SU-DHL-6 (cell line): ENCODE data around the gene PSMG1.

ENCODE experiments used
- CTCF ChIP-seq: fragments of 200-600 bp; sonication (generic); IDR thresholded peaks from one replicate; pipeline ENCODE4 v1.5.1; 2017; ENCODE audit warnings: antibody characterized with exemption, mild to moderate bottlenecking, low read length, moderate library complexity; ENCODE audit not compliant: insufficient read depth, poor library complexity, severe bottlenecking
- EZH2phosphoT487 ChIP-seq: fragments of 200-600 bp; sonication (generic), shearing (Covaris generic); conservative IDR thresholded peaks from 2 replicates; pipeline ENCODE4 v1.6.1; 2018; ENCODE audit warnings: mild to moderate bottlenecking, antibody characterized with exemption, low read length, moderate library complexity, mixed read lengths

- no peak for TF ChIP-seq CTCF
- TF ChIP-seq EZH2phosphoT487, result no peak
These were observed 10.1 kb upstream of the PSMG1 start for GRCh38 chr21:39193380-39193779.
